Measurements from ENCODE around the gene ARSB.

DNA sequence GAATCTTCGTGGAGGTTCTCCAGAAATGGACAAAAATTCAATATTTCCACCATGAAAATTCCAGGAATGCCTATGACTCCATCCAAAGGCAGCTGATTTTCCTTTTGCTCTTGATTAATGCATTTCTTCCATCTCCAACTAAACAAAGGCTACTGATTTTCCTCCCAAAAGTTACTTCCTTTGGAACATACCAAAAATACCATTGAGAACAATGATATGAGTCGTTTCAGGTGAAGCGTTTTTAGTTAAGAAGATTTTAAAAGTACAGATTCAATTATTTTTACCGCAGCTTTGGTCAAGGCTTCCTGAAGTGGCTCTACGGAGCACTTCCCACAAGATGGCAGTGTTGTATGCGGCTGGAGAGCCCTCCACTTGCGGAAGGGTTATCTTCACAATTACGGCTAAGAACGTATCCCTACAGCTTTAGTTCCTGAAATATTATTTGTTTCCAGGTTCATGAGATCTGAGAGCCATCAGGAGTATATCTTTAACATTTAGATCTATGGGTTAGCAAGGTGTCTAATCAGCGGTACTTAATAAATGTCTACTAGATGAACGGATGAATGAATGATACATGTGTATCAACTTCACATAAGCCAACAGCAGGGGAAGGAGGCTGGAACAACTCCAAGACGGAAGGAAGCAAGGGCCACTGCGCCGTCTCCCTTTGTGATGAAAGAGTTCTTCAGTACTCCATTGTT lies 35.9 kb upstream of the ARSB start:
- TF ChIP-seq CTCF (IDR thresholded peaks at IDR 0.05) (peak; percentile 93), REST (IDR thresholded peaks at IDR 0.05; ENCODE audit: insufficient read depth in 1 of 2, low read depth in 2 of 2, low read length in 1 of 2) (no peak), POLR2AphosphoS5 (IDR thresholded peaks at IDR 0.05; ENCODE audit: low read depth, low read length) (no peak), SIN3A (IDR thresholded peaks at IDR 0.05; ENCODE audit: borderline replicate concordance, insufficient read depth, low read depth, low read length) (no peak)
